GM12801 (cell line): ENCODE results near the gene PPP2CA.

ENCODE experiments used
- TF ChIP-seq, protein P1 (sequence below): IDR thresholded peaks from one replicate; pipeline ENCODE4 v1.5.1; 2011; ENCODE audit warnings: control low read depth; ENCODE audit not compliant: insufficient read length; ENCODE audit errors: extremely low read depth

Gene PPP2CA

DNA sequence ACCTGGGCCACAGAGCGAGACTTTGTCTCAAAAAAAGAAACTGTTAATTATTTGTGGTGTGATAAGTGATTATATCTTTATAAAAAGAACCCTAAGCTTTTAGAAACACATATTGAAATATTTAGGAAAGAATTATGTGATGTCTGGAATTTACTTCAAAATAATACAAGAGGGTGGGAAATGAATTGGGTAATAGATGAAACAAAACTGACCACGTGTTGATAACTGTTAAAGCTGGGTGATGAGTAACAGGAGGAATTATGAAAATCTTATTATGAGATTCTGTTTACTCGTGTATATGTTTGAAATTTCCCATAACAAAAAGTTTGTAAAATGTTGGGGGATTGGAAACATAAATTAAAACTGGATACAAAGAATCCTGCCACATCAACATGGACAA is 33.0 kb upstream of the PPP2CA start:
- TF ChIP-seq, protein P1, sequence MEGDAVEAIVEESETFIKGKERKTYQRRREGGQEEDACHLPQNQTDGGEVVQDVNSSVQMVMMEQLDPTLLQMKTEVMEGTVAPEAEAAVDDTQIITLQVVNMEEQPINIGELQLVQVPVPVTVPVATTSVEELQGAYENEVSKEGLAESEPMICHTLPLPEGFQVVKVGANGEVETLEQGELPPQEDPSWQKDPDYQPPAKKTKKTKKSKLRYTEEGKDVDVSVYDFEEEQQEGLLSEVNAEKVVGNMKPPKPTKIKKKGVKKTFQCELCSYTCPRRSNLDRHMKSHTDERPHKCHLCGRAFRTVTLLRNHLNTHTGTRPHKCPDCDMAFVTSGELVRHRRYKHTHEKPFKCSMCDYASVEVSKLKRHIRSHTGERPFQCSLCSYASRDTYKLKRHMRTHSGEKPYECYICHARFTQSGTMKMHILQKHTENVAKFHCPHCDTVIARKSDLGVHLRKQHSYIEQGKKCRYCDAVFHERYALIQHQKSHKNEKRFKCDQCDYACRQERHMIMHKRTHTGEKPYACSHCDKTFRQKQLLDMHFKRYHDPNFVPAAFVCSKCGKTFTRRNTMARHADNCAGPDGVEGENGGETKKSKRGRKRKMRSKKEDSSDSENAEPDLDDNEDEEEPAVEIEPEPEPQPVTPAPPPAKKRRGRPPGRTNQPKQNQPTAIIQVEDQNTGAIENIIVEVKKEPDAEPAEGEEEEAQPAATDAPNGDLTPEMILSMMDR, result no peak

DNA sequence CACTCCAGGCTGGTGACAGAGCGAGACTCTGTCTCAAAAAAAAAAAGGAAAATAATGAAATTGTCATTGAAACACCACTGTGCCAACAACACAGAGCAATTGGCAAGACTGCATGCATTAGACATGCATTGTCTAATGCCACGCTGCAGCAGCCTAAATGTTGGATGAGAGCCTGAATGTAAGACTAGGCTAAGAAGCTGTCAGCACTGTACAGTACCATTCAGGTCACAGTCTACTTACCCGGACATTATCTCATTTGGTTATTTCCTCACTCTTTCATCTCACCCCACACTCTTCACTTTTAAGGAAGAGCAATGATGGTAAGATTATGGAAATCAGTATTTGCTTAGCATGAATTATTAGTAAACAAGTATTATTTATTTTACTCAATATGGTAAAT is 31.3 kb upstream of the PPP2CA start:
- TF ChIP-seq, protein P1, result no peak

DNA sequence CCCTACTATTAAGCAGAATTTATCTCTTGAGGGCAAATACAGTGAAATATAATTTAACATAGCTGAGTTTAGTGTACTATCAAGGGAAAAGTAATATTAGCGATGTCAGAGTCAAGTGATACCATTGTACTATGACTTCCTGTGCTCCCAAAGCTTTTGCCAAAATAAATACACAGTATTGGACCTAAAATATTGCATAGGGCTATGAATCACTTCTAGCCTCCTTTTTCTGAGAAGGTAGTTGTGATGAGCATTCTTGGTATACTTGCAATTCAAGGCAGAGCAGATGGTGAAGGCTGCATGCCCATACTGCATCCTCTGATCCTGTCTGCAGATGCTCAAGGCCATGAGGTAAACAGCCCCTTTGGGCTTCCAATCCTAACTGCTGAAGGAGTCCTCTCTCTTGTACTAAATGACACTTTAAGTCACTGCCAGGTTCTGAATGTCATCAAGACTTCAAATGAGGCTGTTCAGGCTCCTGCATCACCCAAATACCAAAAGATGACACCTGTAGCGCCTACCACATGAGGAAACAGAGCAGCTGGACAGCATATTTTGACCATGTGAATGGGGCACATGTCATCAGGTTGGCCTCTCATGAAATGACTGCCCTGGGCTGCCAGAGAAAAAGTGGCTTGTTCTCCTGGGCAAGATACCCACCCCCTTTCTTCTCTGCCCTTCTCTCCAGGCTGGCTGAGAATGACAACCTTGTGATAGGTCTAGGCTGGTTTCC is 29.7 kb upstream of the PPP2CA start:
- TF ChIP-seq, protein P1, result no peak

DNA sequence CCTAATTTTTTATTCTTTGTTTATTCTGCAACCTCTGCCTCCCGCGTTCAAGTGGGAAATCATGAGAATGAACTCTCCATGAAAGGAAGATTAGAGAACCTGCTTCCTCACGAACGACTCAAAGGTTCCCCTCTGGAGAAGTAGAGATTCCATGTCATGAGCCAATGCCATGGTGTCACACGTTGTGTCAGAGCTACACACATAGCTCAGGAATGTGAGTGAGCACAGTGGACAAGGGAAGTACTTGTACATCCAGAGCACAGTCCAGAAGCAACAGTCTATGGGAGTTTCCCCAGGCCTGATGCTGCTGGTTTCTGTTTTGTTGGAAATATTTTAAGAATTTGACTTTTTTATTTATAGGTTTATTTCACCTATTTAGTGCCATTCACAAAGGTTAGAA is 26.8 kb upstream of the PPP2CA start:
- TF ChIP-seq, protein P1, result no peak

DNA sequence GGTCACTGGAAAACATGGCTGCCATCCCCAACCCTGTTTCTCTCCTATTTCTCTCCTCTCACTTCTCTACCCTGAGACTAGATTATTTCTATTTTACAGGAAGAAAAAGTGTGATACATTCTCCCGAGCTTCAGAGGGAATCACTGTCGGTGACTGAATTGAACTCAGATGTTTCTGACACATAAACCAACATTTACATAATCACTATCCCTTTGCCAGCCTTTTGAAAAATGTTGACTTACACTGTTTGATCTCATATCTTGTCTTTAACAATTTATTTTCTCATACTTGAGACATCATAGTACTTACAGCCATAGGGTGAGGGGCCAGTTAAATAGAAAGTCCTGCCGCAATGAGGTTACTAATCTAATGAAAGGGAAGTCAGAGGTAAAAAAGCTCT is 25.1 kb upstream of the PPP2CA start:
- TF ChIP-seq, protein P1, result no peak

DNA sequence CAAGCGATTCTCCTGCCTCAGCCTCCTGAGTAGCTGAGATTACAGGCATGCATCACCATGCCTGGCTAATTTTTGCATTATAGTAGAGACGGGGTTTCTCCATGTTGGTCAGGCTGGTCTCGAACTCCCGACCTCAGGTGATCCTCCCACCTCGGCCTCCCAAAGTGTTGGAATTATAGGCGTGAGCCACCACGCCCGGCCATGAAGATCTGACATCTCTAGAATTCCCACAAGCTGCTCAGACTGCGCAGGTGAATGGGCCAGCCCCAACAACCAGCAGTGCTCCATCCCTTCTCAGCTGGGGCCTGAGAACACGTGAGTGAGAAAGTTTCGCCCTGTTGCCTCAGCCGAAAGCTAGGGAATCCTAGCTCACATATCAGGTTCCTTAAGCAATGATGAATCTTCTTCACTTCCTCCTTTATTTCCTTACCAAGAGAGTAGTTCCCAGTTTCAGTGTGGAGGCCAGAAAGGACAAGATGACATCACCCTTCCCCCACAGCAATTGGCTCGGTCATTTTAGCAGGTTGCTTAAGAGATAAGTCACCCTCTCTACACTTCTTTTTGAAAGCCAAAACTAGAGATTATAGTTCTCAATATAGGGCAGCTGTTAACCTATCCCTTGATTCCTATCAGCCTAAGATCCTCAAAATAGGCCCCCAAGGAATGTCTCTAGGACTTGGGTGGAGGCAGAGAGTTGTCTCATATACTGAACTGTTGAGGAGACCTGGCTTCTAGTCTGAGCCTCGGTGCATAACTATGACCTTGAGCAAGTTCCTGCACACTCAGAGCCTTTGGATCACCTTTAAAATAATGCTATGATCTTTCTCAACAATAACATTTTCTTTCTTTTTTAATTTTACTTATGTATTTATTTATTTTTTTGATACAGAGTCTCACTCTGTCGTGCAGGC is 23.9 kb upstream of the PPP2CA start:
- TF ChIP-seq, protein P1, result no peak

DNA sequence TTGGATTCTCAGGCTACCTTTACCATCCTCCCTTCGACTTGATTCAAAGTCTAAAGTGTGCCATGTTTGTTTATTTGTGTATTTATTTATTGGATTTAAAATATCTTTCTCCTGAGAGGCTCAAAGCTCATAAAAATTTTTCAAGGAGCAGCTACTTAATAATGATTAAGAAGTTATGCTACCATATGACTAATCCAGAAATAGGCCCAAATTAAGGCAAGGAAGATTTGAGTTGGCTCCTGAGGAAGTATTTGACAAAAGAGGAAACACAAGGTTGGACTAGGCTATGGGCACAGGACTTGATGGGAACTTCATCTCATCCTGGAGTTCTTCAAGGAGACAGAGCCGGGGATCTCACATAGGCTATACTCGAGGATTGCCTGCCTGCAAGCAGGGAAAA is 22.4 kb upstream of the PPP2CA start:
- TF ChIP-seq, protein P1, result no peak
